Measurements from ENCODE around the gene TTYH3. TPM values are rescaled to one million over a fixed set of nuclear protein-coding genes. Genes with fewer than 3 reads are reported as not detected.

TTYH3 gene
- total and polyA plus RNA-seq, 2 of the 13 experiments (the other 11 are each of a cell fraction or from before 2014, with no cell fraction given) = 26.3 to 50.0 TPM

DNA sequence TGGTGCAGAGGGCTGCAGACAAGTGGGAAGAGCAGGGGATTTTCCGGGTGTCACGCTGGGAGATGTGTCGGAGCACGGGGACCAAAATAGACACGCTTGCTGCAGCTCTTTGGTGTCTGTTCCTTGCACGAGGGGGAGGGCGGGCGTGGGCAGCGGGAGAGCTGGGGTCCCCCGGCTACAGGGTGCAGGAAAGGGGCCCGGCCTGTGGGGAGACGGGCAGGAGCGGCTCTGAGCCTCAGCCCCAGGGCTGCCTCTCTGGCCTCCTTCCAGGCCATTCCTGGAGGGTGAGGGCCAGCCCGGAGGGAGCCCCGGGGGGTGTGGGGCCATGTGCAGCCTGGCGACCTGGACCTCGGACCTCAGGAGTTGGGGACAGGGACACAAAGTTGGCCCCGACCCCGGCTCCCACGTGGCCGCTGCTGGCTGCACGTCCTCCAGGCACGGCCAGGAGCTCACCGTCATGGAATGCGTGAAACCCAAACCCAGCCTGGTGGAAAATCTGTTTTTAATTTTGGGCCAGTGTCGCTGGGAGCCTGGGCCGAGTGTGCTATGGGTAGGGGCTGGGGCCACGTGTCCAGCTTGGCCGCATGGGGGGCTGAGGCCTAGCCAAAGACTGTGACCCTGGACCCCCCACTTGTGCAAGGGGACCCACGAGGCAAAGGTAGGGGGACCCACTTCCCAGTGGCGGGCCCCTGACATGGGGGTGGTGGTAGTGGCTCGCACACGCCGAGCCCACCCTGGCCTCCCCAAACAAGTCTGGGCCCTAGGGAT is 6.6 kb downstream of the TTYH3 start (continued):
- TF ChIP-seq, protein P1, sequence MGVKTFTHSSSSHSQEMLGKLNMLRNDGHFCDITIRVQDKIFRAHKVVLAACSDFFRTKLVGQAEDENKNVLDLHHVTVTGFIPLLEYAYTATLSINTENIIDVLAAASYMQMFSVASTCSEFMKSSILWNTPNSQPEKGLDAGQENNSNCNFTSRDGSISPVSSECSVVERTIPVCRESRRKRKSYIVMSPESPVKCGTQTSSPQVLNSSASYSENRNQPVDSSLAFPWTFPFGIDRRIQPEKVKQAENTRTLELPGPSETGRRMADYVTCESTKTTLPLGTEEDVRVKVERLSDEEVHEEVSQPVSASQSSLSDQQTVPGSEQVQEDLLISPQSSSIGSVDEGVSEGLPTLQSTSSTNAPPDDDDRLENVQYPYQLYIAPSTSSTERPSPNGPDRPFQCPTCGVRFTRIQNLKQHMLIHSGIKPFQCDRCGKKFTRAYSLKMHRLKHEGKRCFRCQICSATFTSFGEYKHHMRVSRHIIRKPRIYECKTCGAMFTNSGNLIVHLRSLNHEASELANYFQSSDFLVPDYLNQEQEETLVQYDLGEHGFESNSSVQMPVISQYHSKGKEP (CRISPR knock-in tag; IDR thresholded peaks at IDR 0.05) = no peak
- TF ChIP-seq ERF (CRISPR knock-in tag; IDR thresholded peaks at IDR 0.05) = peak; percentile 89
- peak; percentile 55 for TF ChIP-seq SP4 (CRISPR knock-in tag; IDR thresholded peaks at IDR 0.05)
- TF ChIP-seq MED13 (CRISPR knock-in tag; IDR thresholded peaks at IDR 0.05) = 0 out of 2 replicates have a peak, but pooled peaks have one; percentile 57
- TF ChIP-seq ATF7 (IDR thresholded peaks at IDR 0.05) = no peak
- peak; percentile 65; the same call in 1 of the 2 replicates for TF ChIP-seq ATF7 (CRISPR knock-in tag; IDR thresholded peaks at IDR 0.05)
- TF ChIP-seq KLF16 (CRISPR knock-in tag; IDR thresholded peaks at IDR 0.05) = peak in 1 of 2 experiments; percentile 49; a peak in 1 of 4 replicates
- TF ChIP-seq SRSF1 (optimal IDR thresholded peaks at IDR 0.05; ENCODE audit: low read depth, low read length) = peak; percentile 50
- TF ChIP-seq, protein P2, sequence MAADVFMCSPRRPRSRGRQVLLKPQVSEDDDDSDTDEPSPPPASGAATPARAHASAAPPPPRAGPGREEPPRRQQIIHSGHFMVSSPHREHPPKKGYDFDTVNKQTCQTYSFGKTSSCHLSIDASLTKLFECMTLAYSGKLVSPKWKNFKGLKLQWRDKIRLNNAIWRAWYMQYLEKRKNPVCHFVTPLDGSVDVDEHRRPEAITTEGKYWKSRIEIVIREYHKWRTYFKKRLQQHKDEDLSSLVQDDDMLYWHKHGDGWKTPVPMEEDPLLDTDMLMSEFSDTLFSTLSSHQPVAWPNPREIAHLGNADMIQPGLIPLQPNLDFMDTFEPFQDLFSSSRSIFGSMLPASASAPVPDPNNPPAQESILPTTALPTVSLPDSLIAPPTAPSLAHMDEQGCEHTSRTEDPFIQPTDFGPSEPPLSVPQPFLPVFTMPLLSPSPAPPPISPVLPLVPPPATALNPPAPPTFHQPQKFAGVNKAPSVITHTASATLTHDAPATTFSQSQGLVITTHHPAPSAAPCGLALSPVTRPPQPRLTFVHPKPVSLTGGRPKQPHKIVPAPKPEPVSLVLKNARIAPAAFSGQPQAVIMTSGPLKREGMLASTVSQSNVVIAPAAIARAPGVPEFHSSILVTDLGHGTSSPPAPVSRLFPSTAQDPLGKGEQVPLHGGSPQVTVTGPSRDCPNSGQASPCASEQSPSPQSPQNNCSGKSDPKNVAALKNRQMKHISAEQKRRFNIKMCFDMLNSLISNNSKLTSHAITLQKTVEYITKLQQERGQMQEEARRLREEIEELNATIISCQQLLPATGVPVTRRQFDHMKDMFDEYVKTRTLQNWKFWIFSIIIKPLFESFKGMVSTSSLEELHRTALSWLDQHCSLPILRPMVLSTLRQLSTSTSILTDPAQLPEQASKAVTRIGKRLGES (CRISPR knock-in tag; IDR thresholded peaks at IDR 0.05; ENCODE audit: borderline replicate concordance) = no peak
- no peak for TF ChIP-seq LCORL (IDR thresholded peaks at IDR 0.05)
- TF ChIP-seq LCORL (CRISPR knock-in tag; IDR thresholded peaks at IDR 0.05) = peak; percentile 99
- TF ChIP-seq MXD4 (CRISPR knock-in tag; IDR thresholded peaks at IDR 0.05) = peak; percentile 95
- peak; percentile 91; the same call in 1 of the 2 replicates for TF ChIP-seq ZNF543 (CRISPR knock-in tag; IDR thresholded peaks at IDR 0.05)
- TF ChIP-seq, protein P3, sequence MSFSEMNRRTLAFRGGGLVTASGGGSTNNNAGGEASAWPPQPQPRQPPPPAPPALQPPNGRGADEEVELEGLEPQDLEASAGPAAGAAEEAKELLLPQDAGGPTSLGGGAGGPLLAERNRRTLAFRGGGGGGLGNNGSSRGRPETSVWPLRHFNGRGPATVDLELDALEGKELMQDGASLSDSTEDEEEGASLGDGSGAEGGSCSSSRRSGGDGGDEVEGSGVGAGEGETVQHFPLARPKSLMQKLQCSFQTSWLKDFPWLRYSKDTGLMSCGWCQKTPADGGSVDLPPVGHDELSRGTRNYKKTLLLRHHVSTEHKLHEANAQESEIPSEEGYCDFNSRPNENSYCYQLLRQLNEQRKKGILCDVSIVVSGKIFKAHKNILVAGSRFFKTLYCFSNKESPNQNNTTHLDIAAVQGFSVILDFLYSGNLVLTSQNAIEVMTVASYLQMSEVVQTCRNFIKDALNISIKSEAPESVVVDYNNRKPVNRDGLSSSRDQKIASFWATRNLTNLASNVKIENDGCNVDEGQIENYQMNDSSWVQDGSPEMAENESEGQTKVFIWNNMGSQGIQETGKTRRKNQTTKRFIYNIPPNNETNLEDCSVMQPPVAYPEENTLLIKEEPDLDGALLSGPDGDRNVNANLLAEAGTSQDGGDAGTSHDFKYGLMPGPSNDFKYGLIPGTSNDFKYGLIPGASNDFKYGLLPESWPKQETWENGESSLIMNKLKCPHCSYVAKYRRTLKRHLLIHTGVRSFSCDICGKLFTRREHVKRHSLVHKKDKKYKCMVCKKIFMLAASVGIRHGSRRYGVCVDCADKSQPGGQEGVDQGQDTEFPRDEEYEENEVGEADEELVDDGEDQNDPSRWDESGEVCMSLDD (CRISPR knock-in tag; IDR thresholded peaks at IDR 0.05; ENCODE audit: borderline replicate concordance) = peak; percentile 93
- peak; percentile 87; the same call in 1 of the 2 replicates for TF ChIP-seq ZNF235 (CRISPR knock-in tag; IDR thresholded peaks at IDR 0.05; ENCODE audit: borderline replicate concordance)
- TF ChIP-seq, protein P4, sequence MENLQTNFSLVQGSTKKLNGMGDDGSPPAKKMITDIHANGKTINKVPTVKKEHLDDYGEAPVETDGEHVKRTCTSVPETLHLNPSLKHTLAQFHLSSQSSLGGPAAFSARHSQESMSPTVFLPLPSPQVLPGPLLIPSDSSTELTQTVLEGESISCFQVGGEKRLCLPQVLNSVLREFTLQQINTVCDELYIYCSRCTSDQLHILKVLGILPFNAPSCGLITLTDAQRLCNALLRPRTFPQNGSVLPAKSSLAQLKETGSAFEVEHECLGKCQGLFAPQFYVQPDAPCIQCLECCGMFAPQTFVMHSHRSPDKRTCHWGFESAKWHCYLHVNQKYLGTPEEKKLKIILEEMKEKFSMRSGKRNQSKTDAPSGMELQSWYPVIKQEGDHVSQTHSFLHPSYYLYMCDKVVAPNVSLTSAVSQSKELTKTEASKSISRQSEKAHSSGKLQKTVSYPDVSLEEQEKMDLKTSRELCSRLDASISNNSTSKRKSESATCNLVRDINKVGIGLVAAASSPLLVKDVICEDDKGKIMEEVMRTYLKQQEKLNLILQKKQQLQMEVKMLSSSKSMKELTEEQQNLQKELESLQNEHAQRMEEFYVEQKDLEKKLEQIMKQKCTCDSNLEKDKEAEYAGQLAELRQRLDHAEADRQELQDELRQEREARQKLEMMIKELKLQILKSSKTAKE (CRISPR knock-in tag; IDR thresholded peaks at IDR 0.05; ENCODE audit: borderline replicate concordance) = peak; percentile 85; the same call in 1 of the 2 replicates
- 0 out of 2 replicates have a peak, but pooled peaks have one; percentile 23 for TF ChIP-seq DR1 (CRISPR knock-in tag; IDR thresholded peaks at IDR 0.05)

Measured in HepG2 (cell line).